Calu3 (cell line): ENCODE measurements around the gene DNAJB13. TPM values are rescaled to one million over a fixed set of nuclear protein-coding genes. Genes with fewer than 3 reads are reported as not detected.

ENCODE experiments used
- BruUV-seq: library from RNA; stranded (reverse); fragments of 400-500 nt; replicated peaks from 2 replicates; lab custom pipeline; 2021; lab: Mats Ljungman, UMichigan
- CTCF ChIA-PET: fragments of 300-600 bp; sonication (Branson Sonifier 250); formaldehyde crosslinking; loops from one replicate; lab custom pipeline; 2022; ENCODE audit warnings: antibody characterized with exemption; lab: Charles Lee
- DNase-seq: peaks from one replicate; pipeline ENCODE4 v3.0.0; 2022
- H3K27ac Mint-ChIP-seq: one replicate; pipeline ENCODE4 v1.8.0; 2022; ENCODE audit warnings: mixed read lengths; ENCODE audit not compliant: unreplicated experiment
- H3K27me3 Mint-ChIP-seq: one replicate; pipeline ENCODE4 v1.8.0; 2022; ENCODE audit warnings: mixed read lengths; ENCODE audit not compliant: unreplicated experiment
- H3K36me3 Mint-ChIP-seq: one replicate; pipeline ENCODE4 v1.8.0; 2022; ENCODE audit warnings: mild to moderate bottlenecking, moderate library complexity, mixed read lengths; ENCODE audit not compliant: insufficient read depth, unreplicated experiment
- H3K4me1 Mint-ChIP-seq: one replicate; pipeline ENCODE4 v1.8.0; 2022; ENCODE audit warnings: mild to moderate bottlenecking, low read depth, mixed read lengths; ENCODE audit not compliant: unreplicated experiment
- H3K4me3 Mint-ChIP-seq: one replicate; pipeline ENCODE4 v1.8.0; 2022; ENCODE audit warnings: mild to moderate bottlenecking, low read depth, moderate library complexity, mixed read lengths; ENCODE audit not compliant: unreplicated experiment
- H3K9me3 Mint-ChIP-seq: one replicate; pipeline ENCODE4 v1.8.0; 2022; ENCODE audit warnings: low read depth, mixed read lengths; ENCODE audit not compliant: unreplicated experiment
- intact Hi-C: fragments of 100-400 bp; cut with micrococcal nuclease; formaldehyde crosslinking; loops from one replicate; pipeline ENCODE4 v1.10.0; 2022; ENCODE audit not compliant: unreplicated experiment
- total RNA-seq: library from RNA; stranded (reverse); gene quantifications from 2 replicates; pipeline ENCODE4 v1.2.3, GENCODE V29; 2022
- TF ChIP-seq, protein P1 (sequence below): fragments of 200-600 bp; IDR thresholded peaks from one replicate; pipeline ENCODE4 v1.8.0; 2022; ENCODE audit warnings: antibody characterized with exemption; ENCODE audit not compliant: unreplicated experiment

Gene DNAJB13
- total RNA-seq, 1 experiment from 2014 or later: 0.50 TPM

GRCh38 chr11:73969991-73970800, 19.4 kb downstream of the DNAJB13 start:
- H3K27me3 Mint-ChIP-seq: no peaks in the 10 kb centered on the region
- no peak overlapping the region for H3K4me3 Mint-ChIP-seq
- no peaks in the 10 kb centered on the region for H3K36me3 Mint-ChIP-seq
- TF ChIP-seq, protein P1, sequence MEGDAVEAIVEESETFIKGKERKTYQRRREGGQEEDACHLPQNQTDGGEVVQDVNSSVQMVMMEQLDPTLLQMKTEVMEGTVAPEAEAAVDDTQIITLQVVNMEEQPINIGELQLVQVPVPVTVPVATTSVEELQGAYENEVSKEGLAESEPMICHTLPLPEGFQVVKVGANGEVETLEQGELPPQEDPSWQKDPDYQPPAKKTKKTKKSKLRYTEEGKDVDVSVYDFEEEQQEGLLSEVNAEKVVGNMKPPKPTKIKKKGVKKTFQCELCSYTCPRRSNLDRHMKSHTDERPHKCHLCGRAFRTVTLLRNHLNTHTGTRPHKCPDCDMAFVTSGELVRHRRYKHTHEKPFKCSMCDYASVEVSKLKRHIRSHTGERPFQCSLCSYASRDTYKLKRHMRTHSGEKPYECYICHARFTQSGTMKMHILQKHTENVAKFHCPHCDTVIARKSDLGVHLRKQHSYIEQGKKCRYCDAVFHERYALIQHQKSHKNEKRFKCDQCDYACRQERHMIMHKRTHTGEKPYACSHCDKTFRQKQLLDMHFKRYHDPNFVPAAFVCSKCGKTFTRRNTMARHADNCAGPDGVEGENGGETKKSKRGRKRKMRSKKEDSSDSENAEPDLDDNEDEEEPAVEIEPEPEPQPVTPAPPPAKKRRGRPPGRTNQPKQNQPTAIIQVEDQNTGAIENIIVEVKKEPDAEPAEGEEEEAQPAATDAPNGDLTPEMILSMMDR: no peak
- no peaks in the 10 kb centered on the region for H3K4me1 Mint-ChIP-seq
- BruUV-seq: no TSS peak
- DNase-seq: no peak
- intact Hi-C loops: loop anchor here (10.0 kb wide), 1 partner anchor 205 kb away; the partner anchor contains the start of genes C2CD3 and PPME1
- CTCF ChIA-PET: no interaction called here
- no peaks in the 10 kb centered on the region for H3K9me3 Mint-ChIP-seq
- H3K27ac Mint-ChIP-seq: no peak overlapping the region

GRCh38 chr11:73971175-73971719, 20.4 kb downstream of the DNAJB13 start:
- DNase-seq: no peak
- Mint-ChIP-seq H3K4me3 (no peak overlapping the region), H3K4me1 (no peaks in the 10 kb centered on the region), H3K36me3 (no peaks in the 10 kb centered on the region), H3K27me3 (no peaks in the 10 kb centered on the region), H3K9me3 (no peaks in the 10 kb centered on the region), H3K27ac (no peak overlapping the region)
- intact Hi-C loops: no loop called here
- CTCF ChIA-PET: no interaction called here
- BruUV-seq: no TSS peak
- TF ChIP-seq, protein P1: no peak

DNA sequence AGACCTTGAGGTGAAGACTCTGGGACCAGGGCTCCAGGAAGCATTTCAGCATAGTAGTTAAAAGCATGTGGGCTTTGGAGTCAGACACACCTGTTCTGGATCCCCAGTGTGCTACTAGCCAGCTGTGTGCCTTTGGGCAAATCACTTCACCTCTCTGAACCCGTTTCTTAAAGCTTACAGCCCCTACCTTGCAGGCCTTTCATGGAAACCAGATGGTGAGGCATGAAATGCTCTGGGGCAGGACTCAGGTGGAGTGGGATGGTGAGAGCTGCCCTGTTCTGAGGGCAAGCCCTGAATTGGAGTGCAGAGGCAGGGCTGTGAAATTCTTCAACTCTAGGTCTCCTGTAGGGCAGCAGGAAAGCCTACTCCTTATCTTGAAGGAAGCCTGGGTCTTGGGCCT, 21.4 kb downstream of the DNAJB13 start:
- Mint-ChIP-seq H3K27me3 (no peaks in the 10 kb centered on the region), H3K4me1 (no peaks in the 10 kb centered on the region), H3K9me3 (no peaks in the 10 kb centered on the region), H3K4me3 (no peak overlapping the region), H3K27ac (no peak overlapping the region), H3K36me3 (peaks cover 5% of the 10 kb centered on the region)
- no peak for DNase-seq
- intact Hi-C loops: no loop called here
- no TSS peak for BruUV-seq
- TF ChIP-seq, protein P1: no peak
- CTCF ChIA-PET: interaction anchor here (0.6 kb wide), 1 partner anchor 479 kb away, joined by 4 read pairs; no protein-coding TSS in a partner anchor

DNA sequence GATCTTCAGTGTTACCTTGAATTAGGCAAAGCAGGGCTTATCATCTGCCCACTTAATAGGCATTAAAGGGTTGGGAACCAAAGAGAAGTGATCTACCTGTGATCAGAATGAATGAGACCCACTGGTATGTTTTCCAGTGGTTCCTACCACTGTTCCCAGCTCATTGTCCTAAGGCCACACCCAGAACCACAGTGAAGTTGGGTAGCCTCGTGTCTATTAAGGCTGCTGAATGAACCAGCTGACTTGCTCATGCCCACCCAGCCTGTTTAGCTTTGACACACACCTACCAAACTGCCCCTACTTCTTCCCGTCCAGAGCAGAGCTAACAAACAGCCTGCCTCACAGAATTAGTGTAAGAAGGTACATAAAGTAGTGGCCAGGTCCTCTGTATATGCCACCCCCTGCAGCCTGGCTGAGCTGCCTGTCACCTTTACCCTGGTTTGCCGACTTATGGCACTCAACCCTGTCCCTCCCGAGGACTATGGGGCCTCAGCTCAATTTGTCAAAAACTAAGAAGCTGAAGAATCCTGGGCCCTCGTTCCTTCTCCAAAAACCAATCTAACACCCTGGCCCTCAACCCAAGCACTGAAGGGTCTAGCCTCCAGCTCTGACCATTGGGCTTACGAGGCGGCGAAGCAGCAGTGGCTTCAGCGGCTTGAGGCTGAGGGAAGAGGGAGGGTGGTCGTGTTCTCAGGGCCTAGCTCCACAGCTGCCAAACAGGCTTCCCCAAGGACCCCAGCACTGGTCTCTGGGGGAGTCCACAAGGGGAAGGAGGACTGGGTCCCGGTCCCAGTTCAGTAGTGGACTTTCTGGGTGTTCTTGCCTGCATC, 22.0 kb downstream of the DNAJB13 start:
- TF ChIP-seq, protein P1: no peak
- intact Hi-C loops: no loop called here
- no TSS peak for BruUV-seq
- peaks cover 5% of the 10 kb centered on the region for H3K36me3 Mint-ChIP-seq
- CTCF ChIA-PET: interaction anchor here (0.7 kb wide), 1 partner anchor 117 kb away, joined by 3 read pairs; no protein-coding TSS in a partner anchor
- no peak overlapping the region for H3K4me3 Mint-ChIP-seq
- no peaks in the 10 kb centered on the region for H3K9me3 Mint-ChIP-seq
- H3K4me1 Mint-ChIP-seq: no peaks in the 10 kb centered on the region
- no peak for DNase-seq
- H3K27me3 Mint-ChIP-seq: no peaks in the 10 kb centered on the region
- H3K27ac Mint-ChIP-seq: no peak overlapping the region
